Stimulated activated naive CD4-positive, alpha-beta T cell treated with Interleukin-2 at 50 U/mL for 16 hours (primary cell): Measurements from ENCODE around the gene COL5A1.

ENCODE experiments used
- DNase-seq: peaks from one replicate; lab custom pipeline; 2025; lab: John Stamatoyannopoulos, UW

COL5A1 gene

GRCh38 chr9:134626571-134627416 is 14.8 kb upstream of the COL5A1 start:
- no peak for DNase-seq

- no peak for DNase-seq
These were observed 13.9 kb upstream of the COL5A1 start for GRCh38 chr9:134627417-134628353.

GRCh38 chr9:134628354-134628736 is 13.3 kb upstream of the COL5A1 start:
- no peak for DNase-seq

GRCh38 chr9:134629061-134629585 is 12.5 kb upstream of the COL5A1 start:
- DNase-seq, result no peak

GRCh38 chr9:134629586-134630392 is 11.8 kb upstream of the COL5A1 start:
- DNase-seq, result no peak

- DNase-seq, result no peak
These were observed 11.2 kb upstream of the COL5A1 start for GRCh38 chr9:134630393-134630790.

GRCh38 chr9:134630861-134631260 is 10.7 kb upstream of the COL5A1 start:
- DNase-seq, result no peak

- DNase-seq, result no peak
These were observed 9.7 kb upstream of the COL5A1 start for GRCh38 chr9:134631881-134632280.

- DNase-seq, result no peak
These were observed 9.3 kb upstream of the COL5A1 start for GRCh38 chr9:134632329-134632728.

GRCh38 chr9:134633362-134634142 is 8.1 kb upstream of the COL5A1 start:
- no peak for DNase-seq

- DNase-seq, result no peak
These were observed 7.4 kb upstream of the COL5A1 start for GRCh38 chr9:134634176-134634575.

- no peak for DNase-seq
These were observed 6.9 kb upstream of the COL5A1 start for GRCh38 chr9:134634667-134635230.

- DNase-seq, result no peak
These were observed 6.1 kb upstream of the COL5A1 start for GRCh38 chr9:134635351-134636148.

GRCh38 chr9:134636149-134636507 is 5.5 kb upstream of the COL5A1 start:
- DNase-seq, result no peak

- DNase-seq, result no peak
These were observed 4.4 kb upstream of the COL5A1 start for GRCh38 chr9:134637241-134637640.

- no peak for DNase-seq
These were observed 3.7 kb upstream of the COL5A1 start for GRCh38 chr9:134637696-134638501.

- no peak for DNase-seq
These were observed 3.0 kb upstream of the COL5A1 start for GRCh38 chr9:134638502-134639090.

- DNase-seq, result no peak
These were observed 1.6 kb upstream of the COL5A1 start for GRCh38 chr9:134639994-134640393.
